Keratinocyte (primary cell): Measurements from ENCODE around the gene SESN2.

Experiments
- CTCF ChIP-seq, 3 experiments: IDR thresholded peaks in 1 of 3; conservative IDR thresholded peaks in 1 of 3; optimal IDR thresholded peaks in 1 of 3; 2 replicates in 2 of 3; 3 replicates in 1 of 3; pipeline versions ENCODE3 to v1.5.1; 2011; ENCODE audit warnings: low read length in 3 of 3, mild to moderate bottlenecking in 3 of 3, moderate library complexity in 2 of 3, control low read depth in 1 of 3, inconsistent platforms in 1 of 3; ENCODE audit not compliant: insufficient read depth in 2 of 3; ENCODE audit errors: extremely low read depth in 1 of 3
- EZH2 ChIP-seq: IDR thresholded peaks from one replicate; pipeline ENCODE4 v1.6.1; 2012; ENCODE audit warnings: inconsistent platforms, mild to moderate bottlenecking, low read length, moderate library complexity

GRCh38 chr1:28236656-28237322 is 22.5 kb upstream of the SESN2 start:
- TF ChIP-seq CTCF (optimal IDR thresholded peaks at IDR 0.05 in 1 of 3, IDR thresholded peaks at IDR 0.05 in 1 of 3, conservative IDR thresholded peaks at IDR 0.05 in 1 of 3; ENCODE audit: extremely low read depth in 1 of 3, insufficient read depth in 2 of 3, low read length in 3 of 3) (no peak), EZH2 (no peak)
